Measurements from ENCODE around the gene C16orf74.

Gene C16orf74

DNA sequence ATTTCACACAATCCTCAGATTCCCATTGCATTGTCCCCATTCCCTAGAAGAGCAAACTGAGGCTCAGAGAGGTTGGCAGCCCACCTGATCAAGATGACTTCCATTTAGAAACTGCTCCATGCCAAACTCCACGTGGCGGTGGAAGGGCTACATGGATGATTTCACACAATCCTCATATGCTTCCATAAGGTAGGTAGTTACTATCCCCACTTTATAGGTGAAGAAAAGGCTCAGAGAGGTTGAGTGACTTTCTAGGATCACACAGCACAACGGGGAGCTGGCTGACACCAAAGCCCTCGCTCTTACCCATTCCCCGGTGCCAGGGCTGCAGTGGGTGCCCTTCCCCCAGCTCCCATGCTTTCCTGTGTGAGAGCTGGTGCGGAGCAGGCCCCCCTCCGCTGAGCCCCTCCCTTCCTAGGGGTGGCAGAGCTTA, 52.4 kb downstream of the C16orf74 start:
- no peak for DNase-seq

DNA sequence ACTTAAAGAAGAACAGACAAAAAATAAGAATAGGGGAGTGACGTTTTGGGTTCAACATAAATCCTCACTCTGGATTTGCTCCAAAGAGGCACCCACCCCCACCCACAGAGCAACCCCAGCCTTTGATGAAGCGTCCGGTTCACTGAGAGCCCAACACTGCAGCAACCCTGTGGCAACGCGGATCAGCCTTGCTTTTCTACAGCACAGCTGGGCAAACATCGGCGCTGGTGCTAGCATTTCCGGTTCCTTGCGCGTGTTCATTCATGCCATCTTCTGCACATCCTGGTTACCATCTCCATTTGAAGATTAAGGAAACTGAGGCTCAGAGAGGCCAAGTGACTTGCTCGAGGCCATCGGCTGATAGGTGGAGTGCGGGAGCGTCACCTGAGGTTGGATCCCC, 53.5 kb downstream of the C16orf74 start:
- DNase-seq = no peak

DNA sequence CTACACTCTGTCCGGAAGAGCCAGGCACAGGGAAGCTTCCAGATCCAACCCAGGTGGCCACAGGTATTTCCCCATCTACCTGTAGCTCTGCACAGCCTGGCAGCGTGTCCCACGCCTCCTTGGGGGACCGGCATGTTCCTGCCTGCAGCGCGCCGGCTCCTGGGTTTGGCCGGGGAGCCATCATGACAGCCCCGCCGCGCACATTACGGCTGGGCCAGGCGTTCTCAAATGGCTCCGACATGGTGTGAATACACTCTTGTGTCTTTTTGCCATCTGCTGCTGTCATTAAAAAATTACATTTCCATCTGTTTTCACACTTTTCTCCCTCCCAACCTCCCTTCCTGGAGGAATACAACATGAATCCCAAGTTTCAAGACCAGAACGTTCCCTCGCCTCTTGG, 54.1 kb downstream of the C16orf74 start:
- peak in 7 of 58 donors; percentile 4 to 36 (median 18) for DNase-seq

DNA sequence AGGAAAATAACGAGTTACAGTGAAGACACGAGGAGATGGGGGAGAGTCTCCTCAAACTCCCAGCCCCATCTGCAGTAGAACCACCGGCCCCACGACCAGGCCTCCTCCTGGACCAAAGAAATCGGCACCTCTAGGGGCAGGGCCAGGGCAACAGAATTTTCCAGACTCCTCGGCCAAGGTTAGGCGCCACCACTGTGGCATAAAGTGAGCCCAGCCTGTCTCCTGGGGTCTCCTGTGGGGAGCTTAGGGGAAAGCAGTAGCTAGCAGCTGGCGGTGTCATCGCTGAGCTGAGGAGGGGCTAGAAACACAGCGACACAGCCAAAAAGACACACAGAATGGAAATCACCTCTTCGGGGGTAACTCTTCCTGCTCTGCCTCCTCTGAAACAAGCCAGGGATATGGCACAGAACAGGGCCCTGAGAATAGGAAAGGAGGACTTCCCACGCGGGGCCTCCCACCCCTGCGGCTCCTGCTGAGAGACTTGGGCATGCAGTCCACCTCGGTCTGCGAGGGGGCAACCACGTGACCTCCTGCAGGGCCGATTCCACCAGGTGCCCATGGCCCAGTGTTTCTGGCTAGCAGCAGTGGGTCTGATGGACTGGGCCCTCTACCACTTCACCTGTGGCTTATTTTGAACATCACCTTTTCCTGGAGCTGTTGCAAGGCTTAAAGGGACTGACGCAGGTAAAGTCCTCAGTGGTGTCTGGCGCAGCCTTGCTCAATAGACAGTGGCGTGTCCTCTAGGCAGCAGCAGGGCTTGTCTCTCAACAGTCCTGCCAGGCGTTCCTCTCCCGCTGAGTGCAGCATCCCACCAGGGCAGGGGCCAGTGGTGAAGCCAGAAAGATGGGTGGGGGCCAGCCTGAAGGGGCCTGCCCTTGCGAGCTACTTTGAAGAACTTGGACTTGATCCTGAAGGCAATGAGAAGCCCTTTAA, 55.4 kb downstream of the C16orf74 start:
- no peak for DNase-seq

DNA sequence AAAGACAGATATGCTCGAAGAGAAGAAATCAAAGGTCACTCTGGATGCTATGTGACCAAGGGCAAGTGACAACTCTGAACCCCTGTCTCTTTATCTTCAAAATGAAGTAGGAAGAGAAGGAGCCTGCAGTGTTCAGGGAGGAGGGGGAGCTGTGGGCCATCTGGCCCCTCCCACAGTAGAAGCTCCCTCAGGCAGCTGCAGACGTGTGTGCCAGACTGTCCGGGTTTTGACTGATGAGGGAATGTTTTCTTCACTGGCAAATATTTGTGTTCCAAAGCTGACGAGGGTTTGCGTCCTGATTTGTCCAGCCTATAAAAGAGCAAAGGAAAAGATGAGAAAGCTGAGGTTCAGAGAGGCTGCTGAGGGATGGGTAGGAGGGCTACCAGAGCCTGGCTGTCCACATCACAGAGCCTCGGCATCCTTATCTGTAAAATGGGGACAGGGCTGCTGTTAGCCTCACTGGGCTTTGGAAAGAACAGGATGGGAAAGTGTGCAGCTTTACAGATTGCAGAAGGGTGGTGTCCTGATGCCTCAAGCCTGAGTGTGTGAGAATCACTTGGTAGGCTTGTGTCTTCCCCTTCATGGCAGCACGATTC, 60.3 kb downstream of the C16orf74 start:
- no peak for DNase-seq

DNA sequence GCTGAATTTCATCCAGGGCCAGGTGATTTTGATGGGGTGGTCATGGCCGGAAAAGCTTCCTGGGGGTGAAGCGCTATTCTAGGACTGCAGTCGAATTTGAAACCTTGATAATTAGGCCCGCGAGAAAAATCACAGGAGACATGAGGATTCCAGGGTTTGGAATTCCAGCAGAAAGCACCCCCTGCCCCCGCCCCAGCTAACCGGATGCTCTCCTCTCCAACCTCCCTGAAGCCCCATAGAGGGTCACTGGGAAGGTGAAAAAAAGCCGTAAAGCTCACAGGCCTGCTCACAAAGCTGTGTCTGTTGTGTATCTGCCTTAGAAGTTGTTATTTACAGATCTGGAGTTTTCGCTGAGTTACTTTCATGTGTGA, 61.0 kb downstream of the C16orf74 start:
- DNase-seq = no peak

DNA sequence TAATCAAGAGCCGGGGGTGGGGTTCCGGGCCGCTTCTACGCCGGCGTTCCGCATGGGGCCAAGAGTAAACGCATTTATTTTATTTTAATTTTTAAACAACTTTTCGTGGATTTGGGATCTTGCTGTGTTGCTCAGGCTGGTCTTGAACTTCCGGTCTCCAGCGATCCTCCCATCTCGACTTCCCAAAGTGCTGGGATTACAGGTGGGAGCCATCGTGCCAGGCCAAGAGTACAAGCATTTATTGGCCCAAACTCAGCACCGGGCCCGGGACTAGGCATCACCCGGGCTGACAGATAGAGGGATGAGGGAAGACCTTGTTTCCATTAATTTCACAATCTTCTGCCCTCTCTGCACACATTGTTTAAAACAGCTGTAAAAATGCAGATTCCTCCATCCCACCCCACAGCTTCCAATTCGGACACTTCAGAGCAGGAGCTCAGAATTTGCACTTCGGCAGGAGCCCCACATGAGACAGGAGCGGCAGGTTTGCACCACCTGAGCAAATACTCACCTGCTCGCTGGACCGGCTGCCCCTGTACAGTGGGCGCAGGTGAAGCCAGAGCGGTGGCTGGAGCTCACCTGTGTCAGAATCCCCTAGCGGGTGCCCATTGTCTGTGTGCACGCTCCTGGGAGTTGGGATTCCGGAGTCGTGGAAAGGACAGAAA, 61.5 kb downstream of the C16orf74 start:
- DNase-seq = no peak

DNA sequence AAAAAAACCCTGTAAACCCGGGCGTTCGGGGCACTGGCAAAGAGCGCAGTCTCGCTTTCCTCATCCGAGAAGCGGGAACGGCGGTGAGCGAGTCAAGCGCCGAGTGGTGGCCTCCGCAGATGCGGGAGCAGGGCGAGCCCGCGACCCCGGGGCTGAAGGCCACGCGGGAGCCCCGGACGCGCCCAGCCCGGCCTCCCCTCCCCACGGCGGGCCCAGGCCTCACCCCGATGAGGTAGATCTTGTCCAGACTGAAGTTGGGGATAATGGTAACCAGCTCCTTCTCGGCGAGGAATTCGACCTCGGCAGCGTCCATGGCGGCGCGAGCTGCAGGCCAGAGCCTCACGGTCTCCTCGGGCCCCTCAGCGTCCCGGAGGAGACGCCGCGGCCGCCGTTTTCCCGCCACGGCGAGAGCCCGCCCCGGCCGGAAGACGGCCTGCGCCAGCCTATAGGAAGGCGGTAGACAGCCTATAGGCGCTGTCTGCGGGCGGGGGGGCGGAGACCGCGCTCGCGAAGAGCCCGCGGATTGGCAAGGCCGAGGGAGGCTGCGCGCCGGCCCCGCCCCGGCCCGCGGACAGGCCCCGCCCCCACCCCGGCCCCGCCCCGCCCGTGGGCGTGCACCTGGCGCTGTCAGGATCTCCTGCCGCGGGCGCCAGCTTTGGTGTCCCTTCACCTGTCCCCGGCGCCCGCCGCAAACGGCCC, 62.2 kb downstream of the C16orf74 start, which contains the start of gene GINS2:
GINS2 (minus strand) TSS at position 369 of the 699 bp plus-strand sequence; CDS start at position 313, 56 bp downstream.
- peak; percentile 5 to 90 (median 76) for DNase-seq

DNA sequence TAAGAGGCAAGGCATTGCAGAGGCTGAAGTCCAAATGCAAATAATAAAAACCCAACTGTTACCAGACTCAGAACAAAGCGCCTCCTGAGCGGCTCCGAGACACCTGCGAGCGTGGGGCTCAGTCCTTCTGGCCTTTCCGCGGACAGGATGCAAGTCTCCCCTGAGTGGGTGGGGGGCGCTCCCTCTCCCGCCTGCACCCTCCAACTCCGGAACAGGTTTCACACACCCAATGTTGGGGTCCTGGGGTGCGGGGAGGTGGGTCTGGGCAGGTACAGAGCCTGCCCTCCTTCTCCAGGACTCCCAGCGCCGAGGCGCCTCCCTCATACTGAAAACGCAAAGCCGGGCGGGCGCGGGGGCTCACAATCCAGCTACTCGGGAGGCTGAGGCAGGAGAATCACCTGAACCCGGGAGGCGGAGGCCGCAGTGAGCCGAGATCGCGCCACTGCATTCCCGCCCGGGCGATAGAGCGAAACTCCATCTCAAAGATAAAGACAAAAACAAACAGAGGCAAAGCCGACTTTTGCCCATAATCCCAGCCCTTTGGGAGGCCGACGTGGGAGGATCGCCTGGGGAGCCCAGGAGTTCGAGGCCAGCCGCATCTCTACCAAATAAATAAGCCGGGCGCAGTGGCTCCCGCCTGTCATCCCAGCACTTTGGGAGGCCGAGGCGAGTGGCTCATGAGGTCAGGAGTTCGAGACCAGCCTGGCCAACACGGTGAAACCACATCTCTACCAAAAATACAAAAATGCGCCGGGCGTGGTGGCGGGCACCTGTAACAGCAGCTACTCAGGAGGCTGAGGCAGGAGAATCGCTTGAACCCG, 63.0 kb downstream of the C16orf74 start:
- no peak for DNase-seq

DNA sequence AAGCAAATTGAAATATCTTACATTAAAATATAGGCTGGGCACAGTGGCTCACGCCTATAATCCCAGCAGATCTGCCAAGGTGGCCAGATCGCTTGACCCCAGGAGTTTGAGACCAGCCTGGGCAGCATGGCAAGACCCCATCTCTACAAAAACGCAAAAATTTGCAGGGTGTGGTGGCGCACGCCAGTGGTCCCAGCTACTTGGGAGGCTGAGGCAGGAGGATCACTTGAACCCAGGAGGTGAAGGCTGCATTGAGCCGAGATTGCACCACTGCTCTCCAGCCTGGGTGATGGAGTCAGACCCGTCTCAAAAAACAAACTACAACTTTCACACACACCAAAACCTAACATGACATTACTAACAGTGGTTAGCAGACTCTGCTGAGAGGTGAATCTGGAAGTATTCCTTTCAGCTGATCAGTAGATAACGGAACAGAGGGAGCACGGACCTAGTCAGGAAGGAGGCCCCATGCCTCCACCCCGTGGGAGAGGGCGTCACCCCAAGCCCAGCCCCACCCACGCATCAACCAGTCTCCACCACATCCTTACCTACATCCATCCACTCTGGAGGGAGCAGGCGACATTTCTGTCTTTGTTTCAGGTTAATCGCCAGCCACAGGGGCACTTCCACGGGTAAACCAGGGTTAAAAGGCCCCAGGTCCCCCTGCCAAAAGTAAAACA, 63.8 kb downstream of the C16orf74 start:
- DNase-seq = no peak

DNA sequence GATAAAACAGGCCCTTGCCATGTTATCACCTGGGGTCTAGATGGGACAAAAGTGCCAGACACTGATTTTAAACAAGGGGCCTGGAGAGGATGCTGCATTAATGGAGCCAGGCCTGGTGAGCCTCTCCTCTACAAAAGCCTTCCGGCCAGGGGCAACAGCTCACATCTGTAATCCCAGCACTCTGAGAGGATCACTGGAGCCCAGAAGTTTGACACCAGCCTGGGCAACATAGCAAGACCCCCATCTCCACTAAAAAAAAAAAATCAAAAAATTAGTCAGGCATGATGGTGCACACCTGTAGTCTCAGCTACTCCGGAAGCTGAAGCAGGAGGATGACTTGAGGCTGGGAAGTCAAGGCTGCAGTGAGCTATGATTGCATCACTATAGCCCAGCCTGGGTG, 65.6 kb downstream of the C16orf74 start:
- DNase-seq = no peak

DNA sequence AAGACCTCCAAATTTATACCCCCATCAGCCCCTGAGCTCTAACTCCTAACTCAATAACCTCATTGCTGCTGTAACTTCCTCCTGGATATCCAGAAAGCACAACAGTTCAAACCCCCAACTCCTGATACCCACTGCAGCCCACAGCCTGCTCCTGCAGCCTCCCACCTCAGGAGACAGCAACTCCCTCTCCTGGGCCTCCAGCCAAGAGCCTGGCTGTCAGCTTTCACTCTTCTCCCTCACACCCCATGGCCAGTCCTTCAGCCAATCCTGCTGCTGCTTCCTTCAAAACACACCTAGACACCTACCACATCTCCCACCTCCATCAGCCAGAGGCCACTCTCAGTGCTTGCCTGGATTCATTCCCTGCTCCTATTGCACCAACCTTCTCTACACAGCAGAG, 67.5 kb downstream of the C16orf74 start:
- no peak for DNase-seq

DNA sequence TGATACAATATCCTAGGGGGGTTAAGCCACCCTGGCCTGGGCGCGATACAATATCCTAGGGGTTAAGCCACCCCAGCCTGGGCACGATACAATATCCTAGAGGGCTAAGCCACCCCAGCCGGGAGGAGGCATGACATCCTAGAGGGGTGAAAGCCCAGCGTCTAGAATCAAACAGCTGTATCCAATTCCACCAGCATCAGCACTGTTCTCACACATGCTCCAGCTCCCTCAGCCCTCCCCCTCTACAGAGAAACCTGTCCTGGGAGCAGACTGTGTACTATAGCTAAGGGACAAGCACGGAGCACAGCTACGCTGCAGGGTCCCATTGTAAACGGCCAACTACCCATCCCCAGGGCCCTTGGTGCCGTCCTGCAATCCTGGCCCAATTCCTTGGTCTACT, 68.4 kb downstream of the C16orf74 start:
- no peak for DNase-seq

DNA sequence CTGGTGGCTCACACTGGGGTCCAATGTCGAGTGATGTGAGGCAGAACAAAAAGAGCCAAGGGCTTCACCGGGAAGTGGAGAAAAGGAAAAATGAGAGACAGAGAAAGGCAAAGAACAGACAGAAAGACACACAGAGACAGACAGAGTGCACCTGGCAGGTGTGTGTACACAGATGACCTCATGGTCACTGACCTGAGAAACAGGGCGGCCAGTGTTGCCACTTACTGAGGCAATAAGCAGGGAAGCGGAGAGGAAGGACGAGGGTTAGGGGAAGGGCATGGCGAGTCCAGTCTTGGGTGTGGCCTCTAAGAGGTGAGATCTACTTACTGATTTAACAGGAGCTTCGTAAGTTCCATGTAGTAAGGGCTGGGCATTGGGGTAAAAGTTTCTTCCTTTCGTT, 69.6 kb downstream of the C16orf74 start:
- DNase-seq = no peak

DNA sequence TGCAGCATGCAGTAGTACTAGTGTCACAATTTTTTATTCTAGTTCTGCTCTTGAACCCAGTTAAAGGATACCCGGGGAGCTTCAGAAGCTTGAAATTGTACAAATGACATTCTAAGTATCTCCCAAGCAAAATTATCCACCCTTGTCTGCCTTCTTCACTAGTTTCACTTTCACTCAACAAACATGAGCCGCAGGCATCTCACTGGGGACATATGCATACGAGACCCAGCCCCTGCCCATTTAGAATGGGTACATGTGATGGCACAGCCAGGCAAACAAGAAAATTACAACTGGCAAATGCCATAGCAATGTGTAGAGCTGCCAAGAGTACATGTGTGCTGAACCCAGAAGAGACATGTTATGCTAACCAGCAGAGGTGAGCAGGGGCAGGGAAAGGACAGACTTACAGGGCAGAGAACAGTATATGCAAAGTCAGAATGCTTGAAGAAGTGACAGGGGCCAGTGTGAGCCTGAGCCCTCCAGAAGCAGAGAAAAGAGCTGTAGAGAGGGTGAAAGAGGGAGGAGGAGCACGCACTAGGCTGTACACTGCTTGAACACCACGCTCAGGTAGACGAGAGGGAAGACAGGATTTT, 70.4 kb downstream of the C16orf74 start:
- no peak for DNase-seq

DNA sequence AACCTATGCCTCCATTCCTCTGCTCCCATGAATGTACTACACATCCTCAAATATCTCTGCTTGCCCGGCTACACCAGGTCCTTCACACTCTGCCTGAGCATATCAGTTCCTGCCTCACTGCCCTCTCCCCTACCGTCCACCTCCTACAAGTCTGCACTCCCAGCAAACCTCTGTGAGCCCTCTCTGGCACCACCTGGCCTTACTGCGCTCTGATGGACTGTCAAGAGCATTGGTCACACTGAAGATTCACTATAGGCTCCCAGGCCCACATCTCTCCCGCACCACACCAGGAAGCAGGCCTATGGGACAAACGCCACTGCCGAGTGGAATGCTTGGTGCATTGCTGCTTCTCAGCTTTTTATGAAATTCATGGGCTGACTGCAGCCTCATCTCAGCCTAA, 71.0 kb downstream of the C16orf74 start:
- DNase-seq = no peak

DNA sequence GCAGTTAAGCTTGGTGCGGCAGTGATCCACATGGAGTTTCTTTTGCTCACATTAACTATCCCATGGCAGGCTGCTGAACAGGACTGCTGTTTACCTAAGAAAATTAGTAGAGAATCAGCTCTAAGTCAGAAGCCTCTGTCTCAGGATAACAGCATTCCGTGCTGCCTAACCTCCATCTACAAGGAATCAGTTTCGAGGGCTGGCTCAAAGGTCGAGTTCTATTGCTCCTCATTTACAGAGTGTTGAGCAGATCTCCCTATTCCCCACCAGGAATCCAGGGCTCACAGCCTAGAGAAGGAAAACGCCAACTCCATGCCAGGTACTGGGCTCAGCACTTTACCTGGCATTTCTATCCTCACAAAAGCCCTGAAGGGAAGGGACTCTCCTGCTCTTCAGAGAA, 72.1 kb downstream of the C16orf74 start:
- DNase-seq = no peak

DNA sequence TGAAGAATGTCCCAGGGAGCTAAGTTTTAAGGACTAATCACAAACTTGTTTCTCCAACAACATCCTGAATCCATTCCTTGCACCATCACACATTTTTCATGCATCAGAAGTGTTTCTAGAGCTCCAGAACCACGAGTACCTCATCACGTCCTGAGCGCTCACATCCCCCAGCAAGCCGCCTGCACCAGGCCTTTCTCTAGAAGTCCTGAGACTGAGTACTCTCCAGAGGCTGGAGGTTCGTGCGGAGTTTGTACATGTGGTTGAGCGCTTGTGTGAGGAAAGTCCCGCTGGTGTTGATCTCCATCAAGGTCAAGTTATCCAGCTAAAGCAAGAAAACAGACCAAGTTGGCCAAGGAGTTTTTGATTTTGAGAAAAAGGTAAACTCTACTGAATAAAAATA, 72.9 kb downstream of the C16orf74 start:
- DNase-seq = no peak

DNA sequence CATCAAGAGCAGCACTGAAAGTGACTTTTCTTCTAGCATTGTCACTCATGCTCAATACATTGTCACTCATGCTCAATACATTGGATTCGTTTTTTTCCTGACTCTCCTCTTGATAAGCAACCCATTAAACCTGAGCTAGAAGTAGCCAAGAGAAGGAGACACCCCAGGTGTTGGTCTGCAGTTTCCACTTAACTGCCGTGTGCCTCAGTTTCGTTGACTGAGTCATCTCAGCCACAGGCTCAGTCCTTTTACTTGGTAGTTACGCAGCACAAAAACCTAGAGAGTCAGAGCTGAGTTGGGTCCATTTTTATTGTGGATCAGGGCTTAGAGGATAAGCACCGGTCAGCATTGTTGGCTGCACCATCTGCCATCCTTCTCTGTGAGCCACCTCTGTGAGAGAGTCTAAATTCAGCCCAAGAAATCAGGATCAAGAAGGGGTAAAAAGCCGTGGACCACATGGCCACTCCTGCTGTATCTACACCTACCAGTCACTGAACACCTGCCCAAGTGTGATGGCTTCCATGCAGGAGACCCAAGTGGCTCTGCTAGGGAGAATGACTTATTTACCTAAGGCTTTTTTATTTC, 73.4 kb downstream of the C16orf74 start:
- no peak for DNase-seq

Measured in anterior cingulate cortex (tissue), 58 donors.